ENCODE measurements around the gene SENP6.
"Not testable (repeated sequence)": the region's sequence is repeated elsewhere in the genome, so short reads cannot be mapped to it uniquely, and the experiment has no call there.

Gene SENP6

DNA sequence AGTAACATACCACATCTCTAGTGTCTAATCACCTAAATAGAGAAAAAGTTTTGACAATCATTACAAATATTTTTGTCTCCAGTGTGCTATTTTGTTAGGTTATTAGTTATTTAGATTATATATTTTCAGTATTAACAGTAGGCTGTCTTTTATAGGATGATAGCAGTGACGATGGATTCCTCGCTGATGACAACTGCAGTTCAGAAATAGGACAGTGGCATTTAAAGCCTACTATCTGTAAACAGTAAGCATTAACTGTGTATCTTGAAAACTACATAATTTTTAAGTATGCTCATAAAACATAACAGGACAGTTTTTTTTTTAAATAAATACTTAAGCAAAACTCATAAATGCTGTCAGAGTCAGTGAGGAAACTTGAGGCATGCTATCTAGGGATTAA lies 109.5 kb downstream of the SENP6 start:
- Histone ChIP-seq H3K4me2 (ENCODE audit: low read length) (no peak overlapping the region), H3K9me3 (ENCODE audit: control insufficient read depth, low read length) (no peaks in the 10 kb centered on the region), H3K4me1 (no peaks in the 10 kb centered on the region), H2AFZ (no peak overlapping the region), H3K27ac (no peak overlapping the region), H3K9ac (no peak overlapping the region), H3K27me3 (ENCODE audit: control insufficient read depth, insufficient read depth, low read length) (no peaks in the 10 kb centered on the region), H3K36me3 (ENCODE audit: control insufficient read depth, insufficient read depth, low read length) (no peaks in the 10 kb centered on the region), H3K4me3 (ENCODE audit: low read depth, low read length) (no peak overlapping the region), H3K79me2 (no peaks in the 10 kb centered on the region)
- TF ChIP-seq, protein P1, sequence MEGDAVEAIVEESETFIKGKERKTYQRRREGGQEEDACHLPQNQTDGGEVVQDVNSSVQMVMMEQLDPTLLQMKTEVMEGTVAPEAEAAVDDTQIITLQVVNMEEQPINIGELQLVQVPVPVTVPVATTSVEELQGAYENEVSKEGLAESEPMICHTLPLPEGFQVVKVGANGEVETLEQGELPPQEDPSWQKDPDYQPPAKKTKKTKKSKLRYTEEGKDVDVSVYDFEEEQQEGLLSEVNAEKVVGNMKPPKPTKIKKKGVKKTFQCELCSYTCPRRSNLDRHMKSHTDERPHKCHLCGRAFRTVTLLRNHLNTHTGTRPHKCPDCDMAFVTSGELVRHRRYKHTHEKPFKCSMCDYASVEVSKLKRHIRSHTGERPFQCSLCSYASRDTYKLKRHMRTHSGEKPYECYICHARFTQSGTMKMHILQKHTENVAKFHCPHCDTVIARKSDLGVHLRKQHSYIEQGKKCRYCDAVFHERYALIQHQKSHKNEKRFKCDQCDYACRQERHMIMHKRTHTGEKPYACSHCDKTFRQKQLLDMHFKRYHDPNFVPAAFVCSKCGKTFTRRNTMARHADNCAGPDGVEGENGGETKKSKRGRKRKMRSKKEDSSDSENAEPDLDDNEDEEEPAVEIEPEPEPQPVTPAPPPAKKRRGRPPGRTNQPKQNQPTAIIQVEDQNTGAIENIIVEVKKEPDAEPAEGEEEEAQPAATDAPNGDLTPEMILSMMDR (IDR thresholded peaks at IDR 0.05): no peak

DNA sequence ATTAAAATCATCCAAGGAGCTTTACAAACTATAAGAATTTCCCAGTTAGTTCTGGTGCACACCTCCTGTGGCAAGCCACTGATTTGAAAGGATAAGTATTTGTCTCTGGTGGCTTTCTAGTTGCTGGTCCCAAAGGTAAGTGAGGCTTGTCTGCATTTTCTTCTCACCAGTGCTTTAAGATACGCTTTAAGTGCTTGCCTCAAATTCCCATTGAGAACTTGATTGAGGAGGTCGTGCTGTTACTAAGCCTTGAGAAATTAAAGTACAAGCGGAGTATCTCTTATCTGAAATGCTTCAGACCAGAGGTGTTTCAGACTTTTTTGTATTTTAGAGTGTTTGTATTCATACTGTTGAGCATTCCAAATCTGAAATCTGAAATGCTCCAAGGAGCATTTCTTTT lies 117.5 kb downstream of the SENP6 start:
- Histone ChIP-seq H3K36me3 (ENCODE audit: control insufficient read depth, insufficient read depth, low read length) (no peaks in the 10 kb centered on the region), H3K4me3 (ENCODE audit: low read depth, low read length) (no peak overlapping the region), H2AFZ (no peak overlapping the region), H3K27me3 (ENCODE audit: control insufficient read depth, insufficient read depth, low read length) (no peaks in the 10 kb centered on the region), H3K27ac (no peak overlapping the region), H3K9ac (no peak overlapping the region), H3K4me2 (ENCODE audit: low read length) (no peak overlapping the region), H3K79me2 (no peaks in the 10 kb centered on the region), H3K9me3 (ENCODE audit: control insufficient read depth, low read length) (no peaks in the 10 kb centered on the region), H3K4me1 (no peaks in the 10 kb centered on the region)
- TF ChIP-seq, protein P1 (IDR thresholded peaks at IDR 0.05): no peak

DNA sequence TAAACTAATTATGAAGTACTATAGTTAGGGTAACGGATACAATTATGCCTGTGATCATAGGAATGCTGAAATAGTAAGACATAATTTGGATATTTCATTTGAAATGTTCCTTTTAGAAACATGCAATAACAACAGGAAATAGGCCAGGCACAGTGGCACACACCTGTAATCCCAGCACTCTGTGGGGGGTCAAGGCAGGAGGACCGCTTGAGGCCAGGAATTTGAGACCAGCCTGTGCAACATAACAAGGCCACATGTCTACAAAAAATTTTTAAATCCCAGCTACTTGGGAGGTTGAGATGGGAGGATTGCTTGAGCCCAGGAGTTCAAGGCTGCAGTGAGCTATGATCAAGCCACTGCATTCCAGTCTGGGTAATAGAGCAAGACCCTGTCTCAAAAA lies 121.7 kb downstream of the SENP6 start:
- Histone ChIP-seq H2AFZ (no peak overlapping the region), H3K36me3 (ENCODE audit: control insufficient read depth, insufficient read depth, low read length) (no peaks in the 10 kb centered on the region), H3K9me3 (ENCODE audit: control insufficient read depth, low read length) (no peaks in the 10 kb centered on the region), H3K79me2 (no peaks in the 10 kb centered on the region), H3K4me1 (no peaks in the 10 kb centered on the region), H3K4me2 (ENCODE audit: low read length) (no peak overlapping the region), H3K4me3 (ENCODE audit: low read depth, low read length) (no peak overlapping the region), H3K9ac (no peak overlapping the region), H3K27me3 (ENCODE audit: control insufficient read depth, insufficient read depth, low read length) (no peaks in the 10 kb centered on the region), H3K27ac (no peak overlapping the region)
- TF ChIP-seq, protein P1 (IDR thresholded peaks at IDR 0.05): no peak

DNA sequence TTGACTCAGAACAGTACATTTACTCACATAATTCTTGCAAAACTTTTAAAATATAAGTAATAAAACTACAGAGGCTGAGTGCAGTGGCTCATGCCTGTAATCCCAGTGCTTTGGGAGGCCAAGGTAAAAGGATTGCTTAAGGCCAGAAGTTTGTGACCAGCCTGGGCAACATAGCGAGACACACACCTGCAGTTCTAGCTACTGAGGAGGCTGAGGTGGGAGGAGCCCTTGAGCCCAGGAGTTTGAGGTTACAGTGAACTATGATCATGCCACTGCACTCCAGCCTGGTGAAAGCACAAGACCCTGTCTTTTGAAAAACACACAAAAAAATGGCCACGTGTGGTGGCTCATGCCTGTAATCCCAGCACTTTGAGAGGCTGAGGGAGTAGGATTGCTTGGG lies 125.5 kb downstream of the SENP6 start:
- Histone ChIP-seq H2AFZ (no peak overlapping the region), H3K27ac (no peak overlapping the region), H3K27me3 (ENCODE audit: control insufficient read depth, insufficient read depth, low read length) (no peaks in the 10 kb centered on the region), H3K79me2 (no peaks in the 10 kb centered on the region), H3K4me2 (ENCODE audit: low read length) (no peak overlapping the region), H3K9ac (no peak overlapping the region), H3K4me1 (no peaks in the 10 kb centered on the region), H3K36me3 (ENCODE audit: control insufficient read depth, insufficient read depth, low read length) (no peaks in the 10 kb centered on the region), H3K4me3 (ENCODE audit: low read depth, low read length) (no peak overlapping the region), H3K9me3 (ENCODE audit: control insufficient read depth, low read length) (no peaks in the 10 kb centered on the region)
- TF ChIP-seq, protein P1 (IDR thresholded peaks at IDR 0.05): no peak

DNA sequence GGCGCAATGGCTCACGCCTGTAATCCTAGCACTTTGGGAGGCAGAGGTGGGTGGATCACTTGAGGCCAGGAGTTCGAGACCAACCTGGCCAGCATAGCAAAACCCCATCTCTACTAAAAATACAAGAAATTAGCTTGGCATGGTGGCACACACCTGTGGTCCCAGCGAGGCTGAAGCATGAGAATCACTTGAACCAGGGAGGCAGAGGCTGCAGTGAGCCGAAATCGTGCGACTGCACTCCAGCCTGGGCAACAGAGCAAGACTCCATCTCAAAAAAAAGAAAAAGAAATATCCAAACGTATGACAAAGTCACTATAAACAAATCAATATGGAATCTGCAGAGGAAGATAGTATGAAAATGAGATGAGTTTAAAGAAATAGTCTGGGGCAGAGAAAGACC lies 129.3 kb downstream of the SENP6 start:
- H3K4me2 ChIP-seq (ENCODE audit: low read length); H2AFZ ChIP-seq; H3K27ac ChIP-seq; H3K79me2 ChIP-seq; H3K4me3 ChIP-seq (ENCODE audit: low read depth, low read length); H3K4me1 ChIP-seq; H3K9ac ChIP-seq; H3K36me3 ChIP-seq (ENCODE audit: control insufficient read depth, insufficient read depth, low read length); H3K27me3 ChIP-seq (ENCODE audit: control insufficient read depth, insufficient read depth, low read length); H3K9me3 ChIP-seq (ENCODE audit: control insufficient read depth, low read length): not testable (repeated sequence)

Data from parathyroid adenoma (tissue), 2 donors.